Progenitor cell of endocrine pancreas (in vitro differentiated cells): ENCODE measurements around the gene CERS6. TPM values are rescaled to one million over a fixed set of nuclear protein-coding genes. Genes with fewer than 3 reads are reported as not detected.

Experiments used
- DNase-seq: peaks from one replicate; pipeline ENCODE4 v3.0.0; 2021; ENCODE audit warnings: low spot score; ENCODE audit not compliant: unreplicated experiment
- H3K27ac Mint-ChIP-seq: 2 replicates; pipeline ENCODE4 v1.8.0; 2021; ENCODE audit warnings: mild to moderate bottlenecking, moderate library complexity, mixed read lengths
- H3K27me3 Mint-ChIP-seq: 2 replicates; pipeline ENCODE4 v1.8.0; 2021; ENCODE audit warnings: mixed read lengths
- H3K36me3 Mint-ChIP-seq: 2 replicates; pipeline ENCODE4 v1.8.0; 2022; ENCODE audit warnings: mixed read lengths; ENCODE audit not compliant: insufficient read depth
- H3K4me1 Mint-ChIP-seq: 2 replicates; pipeline ENCODE4 v1.8.0; 2021; ENCODE audit warnings: low read depth, mixed read lengths
- H3K4me3 Mint-ChIP-seq: 2 replicates; pipeline ENCODE4 v1.8.0; 2021; ENCODE audit warnings: low read depth, mild to moderate bottlenecking, moderate library complexity, mixed read lengths
- H3K9me3 Mint-ChIP-seq: 2 replicates; pipeline ENCODE4 v1.8.0; 2021; ENCODE audit warnings: low read depth, mixed read lengths
- total RNA-seq: library from RNA; stranded (reverse); gene quantifications from 2 replicates; pipeline ENCODE4 v1.2.1, GENCODE V29; 2021
- TF ChIP-seq, protein P1 (sequence below): fragments of 200-600 bp; sonication (generic); IDR thresholded peaks from one replicate; pipeline ENCODE4 v1.5.0; 2021; ENCODE audit warnings: antibody characterized with exemption, mild to moderate bottlenecking; ENCODE audit not compliant: unreplicated experiment

CERS6 gene
- total RNA-seq, 1 donor from 2014 or later = 32.5 TPM

DNA sequence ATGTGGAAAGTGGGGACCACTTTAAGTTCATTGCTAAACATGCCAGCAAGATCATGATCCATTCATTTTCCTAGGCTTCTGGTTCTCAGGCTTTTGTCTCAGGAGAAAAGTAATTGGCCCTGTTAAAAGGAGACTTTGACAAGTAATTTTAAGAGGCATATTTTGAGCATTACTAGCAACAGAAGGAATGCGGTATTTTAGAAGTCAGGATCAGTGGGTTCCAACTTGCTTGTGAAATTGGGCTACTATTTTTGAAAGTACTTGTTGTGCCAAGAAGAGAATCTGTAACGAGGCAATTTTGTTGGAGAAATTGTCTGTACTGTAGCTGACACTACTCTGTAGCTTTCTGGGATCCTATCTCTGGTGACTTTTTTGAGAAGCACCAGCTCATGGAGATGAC, 59.4 kb downstream of the CERS6 start:
- Mint-ChIP-seq H3K27me3 (no peaks in the 10 kb centered on the region), H3K4me1 (peaks cover 7% of the 10 kb centered on the region), H3K27ac (no peak overlapping the region), H3K36me3 (no peaks in the 10 kb centered on the region), H3K4me3 (no peak overlapping the region), H3K9me3 (no peaks in the 10 kb centered on the region)
- TF ChIP-seq, protein P1, sequence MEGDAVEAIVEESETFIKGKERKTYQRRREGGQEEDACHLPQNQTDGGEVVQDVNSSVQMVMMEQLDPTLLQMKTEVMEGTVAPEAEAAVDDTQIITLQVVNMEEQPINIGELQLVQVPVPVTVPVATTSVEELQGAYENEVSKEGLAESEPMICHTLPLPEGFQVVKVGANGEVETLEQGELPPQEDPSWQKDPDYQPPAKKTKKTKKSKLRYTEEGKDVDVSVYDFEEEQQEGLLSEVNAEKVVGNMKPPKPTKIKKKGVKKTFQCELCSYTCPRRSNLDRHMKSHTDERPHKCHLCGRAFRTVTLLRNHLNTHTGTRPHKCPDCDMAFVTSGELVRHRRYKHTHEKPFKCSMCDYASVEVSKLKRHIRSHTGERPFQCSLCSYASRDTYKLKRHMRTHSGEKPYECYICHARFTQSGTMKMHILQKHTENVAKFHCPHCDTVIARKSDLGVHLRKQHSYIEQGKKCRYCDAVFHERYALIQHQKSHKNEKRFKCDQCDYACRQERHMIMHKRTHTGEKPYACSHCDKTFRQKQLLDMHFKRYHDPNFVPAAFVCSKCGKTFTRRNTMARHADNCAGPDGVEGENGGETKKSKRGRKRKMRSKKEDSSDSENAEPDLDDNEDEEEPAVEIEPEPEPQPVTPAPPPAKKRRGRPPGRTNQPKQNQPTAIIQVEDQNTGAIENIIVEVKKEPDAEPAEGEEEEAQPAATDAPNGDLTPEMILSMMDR = no peak
- no peak for DNase-seq

DNA sequence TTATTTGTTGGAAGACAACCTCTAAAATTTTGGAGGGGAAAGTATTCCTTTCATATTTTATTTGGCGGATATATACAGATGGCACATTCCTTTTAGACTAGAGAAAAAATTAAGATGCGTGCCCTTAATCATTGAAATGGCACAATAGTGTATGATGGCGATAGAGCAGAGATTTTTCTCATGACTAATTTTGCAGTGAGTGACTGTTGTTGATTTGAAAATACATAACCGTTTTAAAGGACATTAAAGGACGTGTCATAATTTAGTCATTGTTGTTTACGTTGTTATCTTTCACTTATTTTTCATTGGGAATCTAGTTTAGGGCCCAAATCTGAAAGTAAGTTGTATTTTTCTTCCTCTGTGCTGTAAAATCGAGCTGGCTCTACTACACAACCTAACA, 61.7 kb downstream of the CERS6 start:
- Mint-ChIP-seq H3K4me3 (no peak overlapping the region), H3K36me3 (no peaks in the 10 kb centered on the region), H3K4me1 (peaks cover 17% of the 10 kb centered on the region), H3K27me3 (no peaks in the 10 kb centered on the region), H3K9me3 (no peaks in the 10 kb centered on the region), H3K27ac (no peak overlapping the region)
- TF ChIP-seq, protein P1 = no peak
- DNase-seq = no peak

DNA sequence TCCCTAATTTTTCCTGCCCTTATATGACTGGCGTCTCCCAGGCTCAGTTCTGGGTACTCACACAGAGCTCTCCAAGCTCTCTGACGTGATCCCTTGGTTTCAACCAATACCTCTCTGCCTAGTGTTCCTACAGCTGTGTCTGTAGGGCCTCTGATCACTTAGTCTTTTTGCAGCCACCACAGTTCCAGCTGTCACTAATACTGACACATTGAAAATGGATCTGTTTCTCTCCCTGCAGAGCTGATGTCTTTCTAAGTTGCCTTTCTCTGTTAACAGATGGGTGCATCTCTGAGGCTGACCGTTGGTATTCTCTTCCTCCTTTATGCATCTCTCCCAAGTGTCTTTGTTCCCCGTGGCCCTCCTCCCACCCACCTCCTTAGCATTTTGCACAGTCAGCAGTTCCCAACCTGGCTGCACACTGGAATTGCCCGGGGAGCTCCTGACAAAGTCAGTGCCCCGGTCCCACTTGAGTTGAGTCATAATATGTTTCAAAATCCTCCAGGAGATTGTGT, 62.5 kb downstream of the CERS6 start:
- peaks cover 22% of the 10 kb centered on the region for H3K4me1 Mint-ChIP-seq
- TF ChIP-seq, protein P1 = no peak
- no peaks in the 10 kb centered on the region for H3K9me3 Mint-ChIP-seq
- peak overlapping the region; percentile 40 for H3K27ac Mint-ChIP-seq
- H3K36me3 Mint-ChIP-seq = no peaks in the 10 kb centered on the region
- no peak for DNase-seq
- no peak overlapping the region for H3K4me3 Mint-ChIP-seq
- H3K27me3 Mint-ChIP-seq = no peaks in the 10 kb centered on the region

DNA sequence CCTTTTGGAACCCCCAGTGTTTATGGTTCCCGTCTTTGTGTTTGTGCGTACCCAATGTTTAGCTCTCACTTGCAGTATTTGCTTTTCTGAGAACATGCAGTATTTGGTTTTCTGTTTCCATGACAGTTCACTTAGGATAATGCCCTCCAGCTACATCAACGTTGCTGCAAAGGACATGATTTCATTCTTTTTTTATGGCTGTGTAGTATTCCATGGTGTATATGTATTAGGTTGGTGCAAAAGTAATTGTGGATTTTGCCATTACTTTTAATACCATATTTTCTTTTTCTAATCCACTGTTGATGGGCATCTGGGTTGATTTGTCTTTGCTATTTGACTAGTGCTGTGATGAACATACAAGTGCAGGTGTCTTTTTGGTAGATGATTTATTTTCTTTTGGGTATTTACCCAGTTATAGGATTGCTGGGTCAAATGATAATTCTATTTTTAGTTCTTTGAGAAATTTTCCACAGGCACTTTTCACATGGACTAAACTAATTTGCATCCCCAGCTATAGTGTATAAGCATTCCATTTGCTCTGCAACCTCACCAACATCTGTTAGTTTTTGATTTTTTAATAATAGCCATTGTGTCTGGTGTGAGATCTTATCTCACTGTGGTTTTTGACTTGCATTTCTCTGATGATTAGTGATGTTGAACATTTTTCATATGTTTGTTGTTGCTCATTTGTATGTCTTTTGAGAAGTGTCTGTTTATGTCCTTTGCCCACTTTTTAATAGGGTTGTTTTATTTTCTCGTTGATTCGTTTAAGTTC, 63.6 kb downstream of the CERS6 start:
- H3K9me3 Mint-ChIP-seq = no peaks in the 10 kb centered on the region
- H3K27me3 Mint-ChIP-seq = no peaks in the 10 kb centered on the region
- TF ChIP-seq, protein P1 = no peak
- no peaks in the 10 kb centered on the region for H3K36me3 Mint-ChIP-seq
- peaks cover 25% of the 10 kb centered on the region for H3K4me1 Mint-ChIP-seq
- no peak overlapping the region for H3K4me3 Mint-ChIP-seq
- DNase-seq = no peak
- H3K27ac Mint-ChIP-seq = no peak overlapping the region

DNA sequence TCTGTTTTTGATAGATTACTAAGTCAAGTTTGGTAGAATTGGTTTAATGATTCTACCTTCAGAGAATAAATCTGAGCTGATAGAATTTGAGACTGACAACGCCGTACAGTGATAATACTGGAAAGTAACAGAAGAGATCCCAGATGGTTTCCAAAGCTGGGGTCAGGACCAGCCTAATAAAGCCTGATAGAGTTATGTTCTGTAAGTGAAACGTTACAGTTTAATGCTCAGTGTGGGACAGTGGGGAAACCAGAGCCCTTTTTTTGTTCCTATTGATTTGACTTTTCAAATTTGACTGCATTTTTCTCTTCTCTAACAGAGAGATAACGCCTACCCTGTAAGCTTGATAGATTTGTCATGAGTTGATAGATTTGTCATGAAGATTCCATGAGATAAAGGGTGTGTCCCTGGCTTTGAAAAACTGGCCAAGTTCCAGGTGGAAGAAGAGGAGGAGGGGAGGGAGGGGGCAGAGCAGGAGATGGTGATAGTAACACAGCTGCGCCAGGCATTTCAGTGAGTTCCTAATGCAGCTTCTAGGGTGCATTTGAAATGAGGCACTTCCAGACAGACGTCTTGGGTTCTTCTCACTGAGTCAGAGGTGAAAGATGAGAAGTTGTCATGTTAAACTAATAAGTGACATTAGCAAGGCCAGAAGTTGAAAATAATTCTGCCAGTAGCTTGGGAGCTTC, 65.1 kb downstream of the CERS6 start:
- no peak overlapping the region for H3K4me3 Mint-ChIP-seq
- no peak for DNase-seq
- H3K27ac Mint-ChIP-seq = no peak overlapping the region
- peaks cover 27% of the 10 kb centered on the region for H3K4me1 Mint-ChIP-seq
- TF ChIP-seq, protein P1 = no peak
- no peaks in the 10 kb centered on the region for H3K36me3 Mint-ChIP-seq
- H3K27me3 Mint-ChIP-seq = no peaks in the 10 kb centered on the region
- no peaks in the 10 kb centered on the region for H3K9me3 Mint-ChIP-seq
